ENCODE measurements around the gene XYLT1.

XYLT1 gene

DNA sequence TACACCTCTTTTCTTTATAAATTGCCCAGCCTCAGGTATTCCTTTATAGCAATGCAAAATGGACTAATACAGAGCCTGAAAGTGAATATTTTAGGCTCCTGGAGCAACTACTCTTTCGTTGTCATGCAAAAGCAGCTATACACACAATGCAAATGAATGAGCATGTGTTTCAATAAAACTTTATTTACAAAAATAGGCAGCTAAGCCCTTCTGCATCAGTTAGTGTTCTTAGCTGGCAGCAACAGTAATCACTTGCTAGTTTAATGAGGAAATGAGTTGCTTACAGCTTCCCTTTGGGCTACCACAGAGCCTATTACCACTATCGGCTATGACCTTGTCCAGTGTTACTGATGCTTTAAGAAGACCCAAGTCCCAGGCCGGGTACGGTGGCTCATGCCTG is 402.9 kb downstream of the XYLT1 start:
- Histone ChIP-seq H2AK5ac (ENCODE audit: low read length) (no peak overlapping the region), H3K4me2 (ENCODE audit: low read length) (no peak overlapping the region), H3K56ac (ENCODE audit: low read length) (no peak overlapping the region), H3K4me3 (ENCODE audit: low read length) (no peak overlapping the region), H3K23ac (ENCODE audit: low read length) (no peak overlapping the region), H4K8ac (ENCODE audit: low read depth, low read length) (no peak overlapping the region), H2BK5ac (ENCODE audit: low read length) (no peak overlapping the region), H3K4me1 (ENCODE audit: control insufficient read depth, low read depth, low read length) (no peaks in the 10 kb centered on the region), H3K79me2 (ENCODE audit: control insufficient read depth, insufficient read depth, low read length) (no peaks in the 10 kb centered on the region), H2BK120ac (ENCODE audit: low read depth, low read length) (no peak overlapping the region), H4K5ac (ENCODE audit: low read length) (no peak overlapping the region), H3K36me3 (ENCODE audit: control insufficient read depth, insufficient read depth, low read length) (no peaks in the 10 kb centered on the region), H3K27ac (ENCODE audit: low read depth, low read length) (no peak overlapping the region), H3K9ac (ENCODE audit: low read length) (no peak overlapping the region), H3K27me3 (ENCODE audit: insufficient read depth, low read length, poor library complexity) (no peaks in the 10 kb centered on the region), H3K18ac (ENCODE audit: low read length) (no peak overlapping the region), H3K79me1 (ENCODE audit: low read length) (no peaks in the 10 kb centered on the region), H2BK15ac (replicated peaks; ENCODE audit: low read depth) (no peak overlapping the region), H3K4ac (ENCODE audit: low read depth, low read length) (no peak overlapping the region)
- WGBS (ENCODE audit: extremely low coverage, insufficient coverage, low lambda C conversion rate), result no CpG with 5 or more reads among the region's 4 CpGs
- DNase-seq, result no peak

- Histone ChIP-seq H4K8ac (ENCODE audit: low read depth, low read length) (no peak overlapping the region), H2BK5ac (ENCODE audit: low read length) (no peak overlapping the region), H3K18ac (ENCODE audit: low read length) (no peak overlapping the region), H3K23ac (ENCODE audit: low read length) (no peak overlapping the region), H4K5ac (ENCODE audit: low read length) (no peak overlapping the region), H2BK120ac (ENCODE audit: low read depth, low read length) (no peak overlapping the region), H3K4me2 (ENCODE audit: low read length) (no peak overlapping the region), H3K79me2 (ENCODE audit: control insufficient read depth, insufficient read depth, low read length) (no peaks in the 10 kb centered on the region), H2BK15ac (replicated peaks; ENCODE audit: low read depth) (no peak overlapping the region), H3K4me1 (ENCODE audit: control insufficient read depth, low read depth, low read length) (no peaks in the 10 kb centered on the region), H3K79me1 (ENCODE audit: low read length) (no peaks in the 10 kb centered on the region), H3K56ac (ENCODE audit: low read length) (no peak overlapping the region), H3K27me3 (ENCODE audit: insufficient read depth, low read length, poor library complexity) (no peaks in the 10 kb centered on the region), H3K4me3 (ENCODE audit: low read length) (no peak overlapping the region), H3K27ac (ENCODE audit: low read depth, low read length) (no peak overlapping the region), H2AK5ac (ENCODE audit: low read length) (no peak overlapping the region), H3K9ac (ENCODE audit: low read length) (no peak overlapping the region), H3K4ac (ENCODE audit: low read depth, low read length) (no peak overlapping the region), H3K36me3 (ENCODE audit: control insufficient read depth, insufficient read depth, low read length) (no peaks in the 10 kb centered on the region)
- DNase-seq, result no peak
- WGBS (ENCODE audit: extremely low coverage, insufficient coverage, low lambda C conversion rate), result no CpG with 5 or more reads among the region's 11 CpGs
These were observed 407.3 kb downstream of the XYLT1 start for GRCh38 chr16:17063201-17064139.

- Histone ChIP-seq H3K4ac (ENCODE audit: low read depth, low read length) (no peak overlapping the region), H3K4me2 (ENCODE audit: low read length) (no peak overlapping the region), H3K4me1 (ENCODE audit: control insufficient read depth, low read depth, low read length) (no peaks in the 10 kb centered on the region), H2BK120ac (ENCODE audit: low read depth, low read length) (no peak overlapping the region), H3K56ac (ENCODE audit: low read length) (no peak overlapping the region), H3K79me1 (ENCODE audit: low read length) (no peaks in the 10 kb centered on the region), H4K5ac (ENCODE audit: low read length) (no peak overlapping the region), H2BK5ac (ENCODE audit: low read length) (no peak overlapping the region), H3K18ac (ENCODE audit: low read length) (no peak overlapping the region), H3K79me2 (ENCODE audit: control insufficient read depth, insufficient read depth, low read length) (no peaks in the 10 kb centered on the region), H3K27me3 (ENCODE audit: insufficient read depth, low read length, poor library complexity) (no peaks in the 10 kb centered on the region), H2BK15ac (replicated peaks; ENCODE audit: low read depth) (no peak overlapping the region), H3K4me3 (ENCODE audit: low read length) (no peak overlapping the region), H3K36me3 (ENCODE audit: control insufficient read depth, insufficient read depth, low read length) (no peaks in the 10 kb centered on the region), H2AK5ac (ENCODE audit: low read length) (no peak overlapping the region), H4K8ac (ENCODE audit: low read depth, low read length) (no peak overlapping the region), H3K9ac (ENCODE audit: low read length) (no peak overlapping the region), H3K23ac (ENCODE audit: low read length) (no peak overlapping the region), H3K27ac (ENCODE audit: low read depth, low read length) (no peak overlapping the region)
- DNase-seq, result no peak
- WGBS (ENCODE audit: extremely low coverage, insufficient coverage, low lambda C conversion rate), result no CpG with 5 or more reads among the region's 6 CpGs
These were observed 408.1 kb downstream of the XYLT1 start for GRCh38 chr16:17062676-17063075.

DNA sequence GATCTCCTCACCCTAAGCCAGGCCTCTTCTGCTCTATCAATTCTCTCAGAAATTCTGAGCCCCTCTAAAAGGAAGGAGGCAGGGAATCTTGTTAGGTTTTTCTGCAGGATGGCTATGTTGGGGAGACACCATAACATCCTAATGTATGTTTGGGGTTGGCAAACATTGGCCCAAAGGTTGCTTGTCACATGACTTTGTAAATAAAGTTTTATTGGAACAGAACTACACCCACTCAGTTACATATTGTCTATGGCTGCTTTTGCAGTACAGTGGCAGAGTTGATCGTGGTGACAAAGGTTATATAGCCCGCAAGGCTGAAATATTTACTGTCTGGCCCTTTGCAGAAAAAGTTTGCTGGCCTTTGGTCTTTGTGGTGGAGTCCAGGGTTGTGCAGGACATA is 409.4 kb downstream of the XYLT1 start:
- no peak overlapping the region for H3K56ac ChIP-seq (ENCODE audit: low read length)
- no peak for DNase-seq
- no peaks in the 10 kb centered on the region for H3K79me1 ChIP-seq (ENCODE audit: low read length)
- H3K9ac ChIP-seq (ENCODE audit: low read length), result no peak overlapping the region
- no peak overlapping the region for H2BK5ac ChIP-seq (ENCODE audit: low read length)
- no peak overlapping the region for H3K18ac ChIP-seq (ENCODE audit: low read length)
- H3K36me3 ChIP-seq (ENCODE audit: control insufficient read depth, insufficient read depth, low read length), result no peaks in the 10 kb centered on the region
- H3K4me3 ChIP-seq (ENCODE audit: low read length), result no peak overlapping the region
- no peak overlapping the region for H3K4ac ChIP-seq (ENCODE audit: low read depth, low read length)
- H3K79me2 ChIP-seq (ENCODE audit: control insufficient read depth, insufficient read depth, low read length), result no peaks in the 10 kb centered on the region
- no peaks in the 10 kb centered on the region for H3K27me3 ChIP-seq (ENCODE audit: insufficient read depth, low read length, poor library complexity)
- no peak overlapping the region for H3K4me2 ChIP-seq (ENCODE audit: low read length)
- no peak overlapping the region for H4K8ac ChIP-seq (ENCODE audit: low read depth, low read length)
- H2AK5ac ChIP-seq (ENCODE audit: low read length), result no peak overlapping the region
- no peak overlapping the region for H3K27ac ChIP-seq (ENCODE audit: low read depth, low read length)
- H4K5ac ChIP-seq (ENCODE audit: low read length), result no peak overlapping the region
- H3K23ac ChIP-seq (ENCODE audit: low read length), result no peak overlapping the region
- no peak overlapping the region for H2BK15ac ChIP-seq (replicated peaks; ENCODE audit: low read depth)
- no CpG with 5 or more reads among the region's 2 CpGs for WGBS (ENCODE audit: extremely low coverage, insufficient coverage, low lambda C conversion rate)
- H3K4me1 ChIP-seq (ENCODE audit: control insufficient read depth, low read depth, low read length), result no peaks in the 10 kb centered on the region
- no peak overlapping the region for H2BK120ac ChIP-seq (ENCODE audit: low read depth, low read length)

GRCh38 chr16:17058471-17058870 is 412.3 kb downstream of the XYLT1 start:
- no peak overlapping the region for H3K56ac ChIP-seq (ENCODE audit: low read length)
- no peak overlapping the region for H2BK5ac ChIP-seq (ENCODE audit: low read length)
- H3K23ac ChIP-seq (ENCODE audit: low read length), result no peak overlapping the region
- no peak overlapping the region for H3K4me2 ChIP-seq (ENCODE audit: low read length)
- no peak overlapping the region for H2BK120ac ChIP-seq (ENCODE audit: low read depth, low read length)
- H3K79me1 ChIP-seq (ENCODE audit: low read length), result no peaks in the 10 kb centered on the region
- no peak overlapping the region for H3K27ac ChIP-seq (ENCODE audit: low read depth, low read length)
- no peak overlapping the region for H2AK5ac ChIP-seq (ENCODE audit: low read length)
- H3K4ac ChIP-seq (ENCODE audit: low read depth, low read length), result no peak overlapping the region
- no peak for DNase-seq
- H3K9ac ChIP-seq (ENCODE audit: low read length), result no peak overlapping the region
- no peak overlapping the region for H4K8ac ChIP-seq (ENCODE audit: low read depth, low read length)
- H3K18ac ChIP-seq (ENCODE audit: low read length), result no peak overlapping the region
- H3K27me3 ChIP-seq (ENCODE audit: insufficient read depth, low read length, poor library complexity), result no peaks in the 10 kb centered on the region
- H3K4me3 ChIP-seq (ENCODE audit: low read length), result no peak overlapping the region
- no peak overlapping the region for H4K5ac ChIP-seq (ENCODE audit: low read length)
- no peak overlapping the region for H2BK15ac ChIP-seq (replicated peaks; ENCODE audit: low read depth)
- H3K36me3 ChIP-seq (ENCODE audit: control insufficient read depth, insufficient read depth, low read length), result no peaks in the 10 kb centered on the region
- no peaks in the 10 kb centered on the region for H3K4me1 ChIP-seq (ENCODE audit: control insufficient read depth, low read depth, low read length)
- no peaks in the 10 kb centered on the region for H3K79me2 ChIP-seq (ENCODE audit: control insufficient read depth, insufficient read depth, low read length)
- WGBS (ENCODE audit: extremely low coverage, insufficient coverage, low lambda C conversion rate), result no CpG with 5 or more reads among the region's 7 CpGs

DNA sequence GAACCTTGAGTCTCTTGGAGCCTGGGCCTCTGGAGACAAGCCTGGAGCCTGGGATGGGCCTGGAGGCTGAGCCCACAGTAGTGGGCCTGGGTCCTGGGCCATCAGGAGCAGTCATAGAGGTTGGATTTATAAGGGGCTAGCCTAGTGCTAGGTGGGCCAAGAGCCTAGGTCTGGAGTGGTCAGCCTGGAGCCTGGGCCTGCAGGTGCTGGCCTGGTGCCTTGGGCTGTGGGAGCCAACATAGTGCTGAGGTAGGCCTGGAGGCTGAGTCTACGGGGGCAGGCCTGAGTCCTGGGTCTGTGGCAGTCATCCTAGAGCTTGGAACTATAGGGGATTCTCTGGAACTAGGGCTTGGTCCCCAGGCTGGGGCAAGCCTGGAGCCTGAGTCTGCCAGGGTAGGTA is 414.1 kb downstream of the XYLT1 start:
- WGBS (ENCODE audit: extremely low coverage, insufficient coverage, low lambda C conversion rate), result no CpG with 5 or more reads among the region's 1 CpG
- Histone ChIP-seq H2BK120ac (ENCODE audit: low read depth, low read length) (no peak overlapping the region), H3K27ac (ENCODE audit: low read depth, low read length) (no peak overlapping the region)

More for the DNA sequence above, 414.1 kb downstream of the XYLT1 start:
- Histone ChIP-seq H3K56ac (ENCODE audit: low read length) (no peak overlapping the region), H3K18ac (ENCODE audit: low read length) (no peak overlapping the region), H3K4me2 (ENCODE audit: low read length) (no peak overlapping the region), H3K4ac (ENCODE audit: low read depth, low read length) (no peak overlapping the region), H3K79me2 (ENCODE audit: control insufficient read depth, insufficient read depth, low read length) (no peaks in the 10 kb centered on the region), H3K9ac (ENCODE audit: low read length) (no peak overlapping the region), H3K23ac (ENCODE audit: low read length) (no peak overlapping the region), H4K8ac (ENCODE audit: low read depth, low read length) (no peak overlapping the region), H3K79me1 (ENCODE audit: low read length) (no peaks in the 10 kb centered on the region), H3K4me3 (ENCODE audit: low read length) (no peak overlapping the region), H3K4me1 (ENCODE audit: control insufficient read depth, low read depth, low read length) (no peaks in the 10 kb centered on the region), H3K27me3 (ENCODE audit: insufficient read depth, low read length, poor library complexity) (no peaks in the 10 kb centered on the region), H2BK15ac (replicated peaks; ENCODE audit: low read depth) (no peak overlapping the region), H4K5ac (ENCODE audit: low read length) (no peak overlapping the region), H2BK5ac (ENCODE audit: low read length) (no peak overlapping the region), H3K36me3 (ENCODE audit: control insufficient read depth, insufficient read depth, low read length) (no peaks in the 10 kb centered on the region), H2AK5ac (ENCODE audit: low read length) (no peak overlapping the region)
- no peak for DNase-seq
